Tibial artery (tissue), 4 donors: Measurements from ENCODE around the gene MAGEB5.

Experiments
- DNase-seq, 2 donors: peaks; one replicate each; pipeline ENCODE4 v3.0.0-alpha.2; 2019
- H3K27ac ChIP-seq, 2 donors: fragments of 200-600 bp; sonication (generic) in 1 of 2; 1 replicate in 1 of 2; 2 replicates in 1 of 2; pipeline ENCODE4 v1.5.1; 2018 to 2019; ENCODE audit warnings: mild to moderate bottlenecking in 1 of 2
- H3K27me3 ChIP-seq, 2 donors: fragments of 200-600 bp; sonication (generic) in 1 of 2; one replicate each; pipeline versions ENCODE4 v1.5.1 to v1.6.0; 2016 to 2019
- H3K36me3 ChIP-seq, 3 donors: fragments of 200-600 bp; sonication (generic) in 2 of 3; one replicate each; pipeline ENCODE4 v1.5.1; 2016 to 2019; ENCODE audit warnings: mild to moderate bottlenecking in 2 of 3
- H3K4me1 ChIP-seq, 4 donors: fragments of 200-600 bp; sonication (generic) in 2 of 4; 1 replicate in 3 of 4; 2 replicates in 1 of 4; pipeline ENCODE4 v1.5.1; 2016 to 2019
- H3K4me3 ChIP-seq, 2 donors: fragments of 200-600 bp; sonication (generic) in 1 of 2; 1 replicate in 1 of 2; 2 replicates in 1 of 2; pipeline ENCODE4 v1.5.1; 2018 to 2019; ENCODE audit warnings: mild to moderate bottlenecking in 2 of 2
- H3K9me3 ChIP-seq, 3 donors: fragments of 200-600 bp; sonication (generic) in 1 of 3; one replicate each; pipeline ENCODE4 v1.5.1; 2016 to 2019
- CTCF ChIP-seq, 2 experiments: fragments of 200-600 bp in 1 of 2; fragments of 450-650 bp in 1 of 2; IDR thresholded peaks; one replicate each; pipeline ENCODE4 v1.5.1; 2017 to 2019; ENCODE audit warnings: antibody characterized with exemption in 2 of 2, mild to moderate bottlenecking in 1 of 2, moderate library complexity in 1 of 2
- intact Hi-C: fragments of 100-400 bp; cut with DNase I; formaldehyde crosslinking; loops from one replicate; pipeline ENCODE4 v1.15.0; 2023; ENCODE audit warnings: low total_unique reads

The MAGEB5 gene

DNA sequence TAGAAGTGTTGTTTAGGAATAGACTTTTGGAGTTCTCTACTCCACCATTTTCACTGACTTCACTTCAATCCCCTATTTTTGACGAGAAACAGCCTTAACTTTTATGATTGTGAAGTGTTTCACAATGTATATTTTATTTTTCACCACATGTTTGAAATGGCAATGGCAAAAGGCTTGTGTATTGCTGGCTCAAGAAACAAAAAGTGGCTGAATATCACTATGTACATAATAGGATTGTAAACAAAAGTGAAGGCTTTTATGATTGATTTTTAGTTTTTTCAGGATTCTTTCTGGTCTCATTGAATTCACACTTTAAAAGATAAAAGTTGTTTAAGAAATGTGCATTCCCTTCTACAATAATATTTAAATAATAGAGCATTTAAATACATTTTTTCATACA lies 18.2 kb downstream of the MAGEB5 start:
- Histone ChIP-seq H3K9me3 (no peaks in the 10 kb centered on the region), H3K27me3 (no peaks in the 10 kb centered on the region), H3K4me3 (no peak overlapping the region), H3K27ac (no peak overlapping the region), H3K4me1 (no peaks in the 10 kb centered on the region), H3K36me3 (no peaks in the 10 kb centered on the region)
- intact Hi-C loops: no loop called here
- DNase-seq: no peak
- TF ChIP-seq CTCF (IDR thresholded peaks at IDR 0.05): no peak

DNA sequence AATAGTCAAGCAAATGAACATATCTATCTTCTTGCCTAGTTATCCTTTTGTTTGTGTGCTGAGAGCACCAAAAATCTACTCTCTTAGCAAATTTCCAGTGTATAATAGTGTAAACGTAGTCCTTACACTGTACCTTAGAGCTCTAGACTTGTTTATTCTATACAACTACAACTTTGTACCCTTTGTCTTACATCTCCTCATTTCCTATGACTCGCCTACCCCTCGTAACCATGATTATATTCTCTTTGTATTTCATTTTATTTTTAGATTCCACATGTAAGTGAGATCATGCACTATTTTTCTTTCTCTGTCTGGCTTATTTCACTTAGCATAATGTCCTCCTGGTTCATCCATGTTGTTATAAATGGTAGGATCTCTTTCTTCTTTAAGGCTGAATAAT lies 37.6 kb downstream of the MAGEB5 start:
- intact Hi-C loops: no loop called here
- Histone ChIP-seq H3K4me1 (no peaks in the 10 kb centered on the region), H3K9me3 (no peaks in the 10 kb centered on the region), H3K36me3 (no peaks in the 10 kb centered on the region), H3K27ac (no peak overlapping the region), H3K4me3 (no peak overlapping the region), H3K27me3 (no peaks in the 10 kb centered on the region)
- DNase-seq: no peak
- no peak for TF ChIP-seq CTCF (IDR thresholded peaks at IDR 0.05)

DNA sequence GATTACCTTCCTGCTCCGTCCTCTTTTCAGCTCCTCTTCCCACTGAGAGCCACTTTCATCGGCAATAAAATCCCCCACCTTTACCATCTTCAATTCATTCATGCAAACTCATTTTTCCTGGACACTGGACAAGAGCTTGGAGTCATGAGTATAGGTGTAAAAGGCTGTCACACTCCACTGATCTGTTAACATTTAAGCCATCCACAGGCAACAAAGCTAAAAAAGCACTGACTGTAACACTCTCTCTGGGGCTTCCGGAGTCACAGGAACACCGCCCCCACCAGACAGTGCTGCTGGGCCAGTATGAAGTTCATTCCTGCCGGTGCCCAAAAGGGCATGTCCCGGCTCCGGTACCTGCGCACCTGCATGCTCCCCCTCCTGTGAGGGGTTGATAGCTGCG lies 38.5 kb downstream of the MAGEB5 start:
- H3K9me3 ChIP-seq: no peaks in the 10 kb centered on the region
- no peak for DNase-seq
- no peaks in the 10 kb centered on the region for H3K27me3 ChIP-seq
- TF ChIP-seq CTCF (IDR thresholded peaks at IDR 0.05): no peak
- H3K36me3 ChIP-seq: no peaks in the 10 kb centered on the region
- no peaks in the 10 kb centered on the region for H3K4me1 ChIP-seq
- intact Hi-C loops: no loop called here
- no peak overlapping the region for H3K4me3 ChIP-seq
- no peak overlapping the region for H3K27ac ChIP-seq

GRCh38 chrX:26262121-26262523 lies 46.2 kb downstream of the MAGEB5 start:
- no peak overlapping the region for H3K4me3 ChIP-seq
- H3K27ac ChIP-seq: no peak overlapping the region
- H3K27me3 ChIP-seq: no peaks in the 10 kb centered on the region

More at GRCh38 chrX:26262121-26262523, 46.2 kb downstream of the MAGEB5 start:
- intact Hi-C loops: no loop called here
- no peaks in the 10 kb centered on the region for H3K9me3 ChIP-seq
- no peaks in the 10 kb centered on the region for H3K4me1 ChIP-seq
- no peak for TF ChIP-seq CTCF (IDR thresholded peaks at IDR 0.05)
- H3K36me3 ChIP-seq: no peaks in the 10 kb centered on the region
- no peak for DNase-seq
